B cell (primary cell): ENCODE data around the gene VTI1A. TPM values are rescaled to one million over a fixed set of nuclear protein-coding genes. Genes with fewer than 3 reads are reported as not detected.
A peak's percentile ranks its signal among the peaks of the same experiment; 100 is the strongest.

Source experiments
- ATAC-seq: fragments of 200-7000 bp; cut with Tn5 transposase; one replicate; pipeline ENCODE4 v1.10.0; 2021; ENCODE audit warnings: low read depth, mild to moderate bottlenecking, moderate number of reproducible peaks, moderate library complexity
- CTCF ChIA-PET: fragments of 350-600 bp; sonication (Branson Sonifier 250); formaldehyde crosslinking; loops from one replicate; lab custom pipeline; 2021; ENCODE audit warnings: antibody characterized with exemption, inconsistent platforms; lab: Charles Lee
- POLR2A ChIA-PET: fragments of 350-600 bp; sonication (Branson Sonifier 250); formaldehyde crosslinking; loops from one replicate; lab custom pipeline; 2021; ENCODE audit warnings: antibody characterized with exemption; lab: Charles Lee
- DNase-seq: peaks from one replicate; pipeline ENCODE4 v3.0.0; 2013
- H2AFZ ChIP-seq: 2 replicates; pipeline ENCODE4 v1.6.1; 2012; ENCODE audit warnings: mild to moderate bottlenecking, low read depth, low read length; ENCODE audit not compliant: insufficient read depth, poor library complexity, severe bottlenecking
- H3K27ac ChIP-seq, 2 donors: 1 replicate in 1 of 2; 2 replicates in 1 of 2; pipeline ENCODE4 v1.5.1; 2012 to 2013; ENCODE audit warnings: low read length in 2 of 2, mild to moderate bottlenecking in 2 of 2, moderate library complexity in 1 of 2
- H3K27me3 ChIP-seq, 4 experiments: fragments of 200-600 bp in 1 of 4; sonication (generic) in 1 of 4; replicated peaks in 1 of 4; 1 replicate in 2 of 4; 2 replicates in 2 of 4; pipeline versions ENCODE4 v1.6.1 to v1.7.0; 2013 to 2016; ENCODE audit warnings: low read length in 3 of 4, mild to moderate bottlenecking in 2 of 4, mixed read lengths in 1 of 4, moderate library complexity in 1 of 4; ENCODE audit not compliant: insufficient read depth in 4 of 4, control insufficient read depth in 3 of 4; ENCODE audit errors: control extremely low read depth in 1 of 4
- H3K36me3 ChIP-seq, 2 experiments: replicated peaks in 1 of 2; 1 replicate in 1 of 2; 2 replicates in 1 of 2; pipeline versions ENCODE4 v1.6.1 to v1.7.1; 2013; ENCODE audit warnings: low read length in 1 of 2; ENCODE audit not compliant: insufficient read depth in 2 of 2, control insufficient read depth in 1 of 2; ENCODE audit errors: control extremely low read depth in 1 of 2, extremely low read depth in 1 of 2
- H3K4me1 ChIP-seq, 2 donors: fragments of 200-600 bp in 1 of 2; sonication (generic) in 1 of 2; 1 replicate in 1 of 2; 2 replicates in 1 of 2; pipeline versions ENCODE4 v1.5.1 to v1.6.1; 2013 to 2017; ENCODE audit warnings: low read length in 2 of 2; ENCODE audit not compliant: control insufficient read depth in 2 of 2, insufficient read depth in 2 of 2
- H3K4me2 ChIP-seq: replicated peaks from 2 replicates; pipeline ENCODE3; 2012; ENCODE audit warnings: mild to moderate bottlenecking, low read depth, low read length; ENCODE audit not compliant: poor library complexity, severe bottlenecking
- H3K4me3 ChIP-seq, 5 experiments: fragments of 200-600 bp in 1 of 5; sonication (generic) in 1 of 5; 1 replicate in 3 of 5; 2 replicates in 2 of 5; pipeline versions ENCODE4 v1.5.1 to v1.7.0; 2011 to 2016; ENCODE audit warnings: low read length in 4 of 5, mild to moderate bottlenecking in 4 of 5, low read depth in 2 of 5, control low read depth in 1 of 5, moderate library complexity in 1 of 5; ENCODE audit not compliant: insufficient read depth in 1 of 5; ENCODE audit errors: control extremely low read depth in 1 of 5, extremely low read depth in 1 of 5
- H3K79me2 ChIP-seq: fragments of 200-600 bp; sonication (generic); one replicate; pipeline ENCODE4 v1.6.0; 2016; ENCODE audit warnings: low read length; ENCODE audit not compliant: control insufficient read depth, insufficient read depth
- H3K9ac ChIP-seq: fragments of 200-600 bp; sonication (generic); 2 replicates; pipeline ENCODE4 v1.6.1; 2017; ENCODE audit warnings: mild to moderate bottlenecking, low read length, moderate library complexity
- H3K9me3 ChIP-seq, 3 donors: one replicate each; pipeline versions ENCODE4 v1.6.1 to v1.7.1; 2013; ENCODE audit warnings: low read length in 2 of 3; ENCODE audit not compliant: control insufficient read depth in 2 of 3, insufficient read depth in 1 of 3; ENCODE audit errors: control extremely low read depth in 1 of 3
- H4K20me1 ChIP-seq: 2 replicates; pipeline ENCODE4 v1.6.0; 2012; ENCODE audit warnings: mild to moderate bottlenecking, low read length; ENCODE audit not compliant: insufficient read depth, control insufficient read depth, poor library complexity, severe bottlenecking
- H3K27ac Mint-ChIP-seq: one replicate; pipeline ENCODE4 v1.8.0; 2021; ENCODE audit warnings: mixed read lengths
- H3K27me3 Mint-ChIP-seq: one replicate; pipeline ENCODE4 v1.8.0; 2021; ENCODE audit warnings: mixed read lengths
- H3K4me1 Mint-ChIP-seq: one replicate; pipeline ENCODE4 v1.8.0; 2021; ENCODE audit warnings: mixed read lengths
- H3K4me3 Mint-ChIP-seq: one replicate; pipeline ENCODE4 v1.8.0; 2021; ENCODE audit warnings: mixed read lengths
- H3K9me3 Mint-ChIP-seq: one replicate; pipeline ENCODE4 v1.8.0; 2022; ENCODE audit warnings: mixed read lengths; ENCODE audit not compliant: insufficient read depth
- CTCF ChIP-seq: fragments of 200-600 bp; IDR thresholded peaks from one replicate; pipeline ENCODE4 v1.8.0; 2022; ENCODE audit warnings: antibody characterized with exemption, mild to moderate bottlenecking
- EZH2 ChIP-seq: IDR thresholded peaks from 2 replicates; pipeline ENCODE4 v1.6.1; 2012; ENCODE audit warnings: borderline replicate concordance, low read depth, mild to moderate bottlenecking, moderate library complexity, low read length; ENCODE audit not compliant: insufficient read depth, poor library complexity, severe bottlenecking
- WGBS: methylation state at CpG from one replicate; pipeline ENCODE4 v1.1.5; 2013; ENCODE audit warnings: missing lambda C conversion rate; ENCODE audit not compliant: insufficient coverage; 5-methylcytosine and 5-hydroxymethylcytosine counted together
- intact Hi-C: fragments of 100-400 bp; cut with micrococcal nuclease; formaldehyde crosslinking; loops from one replicate; pipeline ENCODE4 v1.10.0; 2022
- polyA plus RNA-seq: library from polyadenylated mRNA; depleted of rRNA; stranded (reverse); fragments of >200 nt; gene quantifications from 2 replicates; pipeline ENCODE4 v1.2.3, GENCODE V29; 2012
- total RNA-seq, 2 donors: library from RNA; stranded (reverse); fragments of 120-200 nt in 1 of 2; gene quantifications; 1 replicate in 1 of 2; 2 replicates in 1 of 2; pipeline versions ENCODE4 v1.2.3 to v1.2.4, GENCODE V29; 2013 to 2022

VTI1A gene
- total and polyA plus RNA-seq, 2 donors (not counting 1 experiment from before 2014, with no cell fraction given), result 20.0 to 84.1 TPM

DNA sequence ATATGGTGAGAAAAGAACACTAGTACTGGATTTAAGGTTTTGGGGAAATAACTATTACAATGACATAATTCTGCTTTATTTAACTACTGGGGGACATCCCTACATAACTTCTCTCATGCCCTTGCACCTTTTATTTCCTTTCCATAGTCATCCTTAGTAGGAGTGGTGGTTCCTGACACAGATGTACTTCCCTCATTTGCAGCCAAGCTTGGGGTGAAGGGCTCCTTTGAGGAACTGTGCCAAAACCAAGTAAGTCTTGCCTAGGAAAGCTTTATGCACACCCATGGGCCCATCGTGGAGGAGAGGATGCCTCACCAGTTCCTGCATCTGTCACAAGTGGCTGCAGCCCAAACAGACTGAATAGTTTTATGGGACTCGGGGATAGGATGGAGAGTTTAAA, 20.9 kb upstream of the VTI1A start:
- H3K9ac ChIP-seq, result no peak overlapping the region
- no peaks in the 10 kb centered on the region for H3K9me3 ChIP-seq
- H3K27me3 ChIP-seq, result no peaks in the 10 kb centered on the region
- intact Hi-C loops, result no loop called here
- H3K36me3 ChIP-seq, result peaks cover 19 to 78% of the 10 kb centered on the region in 2 experiments
- TF ChIP-seq CTCF, result no peak
- no peak for TF ChIP-seq EZH2
- Mint-ChIP-seq H3K27ac (peak overlapping the region; percentile 39), H3K9me3 (no peaks in the 10 kb centered on the region), H3K4me3 (no peak overlapping the region), H3K27me3 (no peaks in the 10 kb centered on the region), H3K4me1 (peaks cover 10% of the 10 kb centered on the region)
- DNase-seq (no peak), ATAC-seq (no peak)
- 40% methylated on average over 1 of the region's 2 CpGs for WGBS
- no peak overlapping the region for H3K27ac ChIP-seq
- H3K4me2 ChIP-seq, result no peak overlapping the region
- POLR2A ChIA-PET, result no interaction called here
- H4K20me1 ChIP-seq, result no peaks in the 10 kb centered on the region
- CTCF ChIA-PET, result interaction anchor here (0.7 to 1.8 kb wide), 3 partner anchors 25 to 46 kb away, joined by 4 to 8 read pairs (median 8); no protein-coding TSS in a partner anchor
- H2AFZ ChIP-seq, result no peak overlapping the region
- no peaks in the 10 kb centered on the region for H3K79me2 ChIP-seq
- no peak overlapping the region for H3K4me3 ChIP-seq
- H3K4me1 ChIP-seq, result peaks cover 3 to 5% of the 10 kb centered on the region in 2 donors

DNA sequence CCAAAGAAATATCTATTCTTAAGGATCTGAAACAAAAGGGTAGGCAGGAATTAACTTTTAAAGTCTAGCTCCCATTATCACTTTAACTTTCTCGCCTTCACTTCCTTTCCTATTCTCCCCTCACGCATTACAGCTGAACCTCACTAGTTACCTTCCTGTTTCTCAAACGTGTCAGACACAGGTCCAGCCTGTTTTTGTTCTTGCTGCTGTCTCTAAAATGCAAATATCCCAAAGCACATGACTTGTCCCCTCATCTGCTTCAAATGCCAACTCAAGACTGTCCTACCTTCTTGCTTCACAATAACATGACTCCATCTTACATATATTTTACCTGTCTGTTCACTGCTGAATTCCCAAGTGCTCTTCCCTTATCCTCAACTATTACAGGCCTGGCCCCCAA, 17.9 kb upstream of the VTI1A start:
- no peaks in the 10 kb centered on the region for H3K27me3 ChIP-seq
- peaks cover 3 to 5% of the 10 kb centered on the region in 2 donors for H3K4me1 ChIP-seq
- H4K20me1 ChIP-seq, result no peaks in the 10 kb centered on the region
- no peak for TF ChIP-seq EZH2
- TF ChIP-seq CTCF, result no peak
- H3K9me3 ChIP-seq, result no peaks in the 10 kb centered on the region
- peaks cover 10% of the 10 kb centered on the region for H3K4me1 Mint-ChIP-seq
- H3K27ac ChIP-seq, result peak overlapping the region; percentile 26 to 71
- no peaks in the 10 kb centered on the region for H3K27me3 Mint-ChIP-seq
- H3K27ac Mint-ChIP-seq, result peak overlapping the region; percentile 78
- peaks cover 9 to 82% of the 10 kb centered on the region in 2 experiments for H3K36me3 ChIP-seq
- 38% methylated on average over 2 of the region's 3 CpGs for WGBS
- H3K79me2 ChIP-seq, result no peaks in the 10 kb centered on the region
- no peak overlapping the region for H3K4me3 ChIP-seq
- no peaks in the 10 kb centered on the region for H3K9me3 Mint-ChIP-seq
- peak; percentile 69 for ATAC-seq
- no peak overlapping the region for H2AFZ ChIP-seq
- POLR2A ChIA-PET, result interaction anchor here (0.6 kb wide), 1 partner anchor 31 kb away, joined by 5 read pairs; no protein-coding TSS in a partner anchor
- no peak overlapping the region for H3K9ac ChIP-seq
- no peak overlapping the region for H3K4me2 ChIP-seq
- intact Hi-C loops, result no loop called here
- CTCF ChIA-PET, result interaction anchor here (0.5 to 0.7 kb wide), 2 partner anchors 26 to 1764 kb away, joined by 3 to 5 read pairs; no protein-coding TSS in a partner anchor
- DNase-seq, result peak; percentile 34
- H3K4me3 Mint-ChIP-seq, result peak overlapping the region; percentile 6
